Prostate gland (tissue), 2 donors: Measurements from ENCODE around the gene TXLNG. TPM values are rescaled to one million over a fixed set of nuclear protein-coding genes. Genes with fewer than 3 reads are reported as not detected.
"Not testable (repeated sequence)": the region's sequence is repeated elsewhere in the genome, so short reads cannot be mapped to it uniquely, and the experiment has no call there.

Source experiments
- DNase-seq: peaks from one replicate; pipeline ENCODE4 v3.0.0-alpha.2; 2019; ENCODE audit warnings: low spot score
- H3K27ac ChIP-seq, 2 donors: fragments of 200-600 bp; sonication (generic); 2 replicates each; pipeline ENCODE4 v1.5.1; 2017 to 2019
- H3K27me3 ChIP-seq: fragments of 200-600 bp; sonication (generic); replicated peaks from 2 replicates; pipeline ENCODE4 v1.5.1; 2019; ENCODE audit not compliant: insufficient read depth
- H3K36me3 ChIP-seq, 2 donors: fragments of 200-600 bp; sonication (generic); 1 replicate in 1 of 2; 2 replicates in 1 of 2; pipeline versions ENCODE4 v1.5.1 to v1.8.1; 2017 to 2019
- H3K4me1 ChIP-seq: fragments of 200-600 bp; sonication (generic); replicated peaks from 2 replicates; pipeline ENCODE4 v1.5.1; 2019
- H3K4me3 ChIP-seq, 2 donors: fragments of 200-600 bp; sonication (generic); 2 replicates each; pipeline ENCODE4 v1.5.1; 2017 to 2019
- H3K9me3 ChIP-seq: fragments of 200-600 bp; sonication (generic); 2 replicates; pipeline ENCODE4 v1.5.1; 2017
- CTCF ChIP-seq, 4 experiments: fragments of 200-600 bp in 2 of 4; fragments of 450-650 bp in 2 of 4; sonication (generic) in 2 of 4; IDR thresholded peaks; 1 replicate in 3 of 4; 2 replicates in 1 of 4; pipeline ENCODE4 v1.5.1; 2016 to 2019; ENCODE audit warnings: antibody characterized with exemption in 4 of 4, mild to moderate bottlenecking in 2 of 4, moderate library complexity in 2 of 4
- POLR2A ChIP-seq: fragments of 450-650 bp; IDR thresholded peaks from one replicate; pipeline ENCODE4 v1.6.1; 2016; ENCODE audit warnings: antibody characterized with exemption, mild to moderate bottlenecking
- POLR2AphosphoS5 ChIP-seq: sonication (generic); formaldehyde crosslinking; IDR thresholded peaks from one replicate; pipeline ENCODE4 v1.6.1; 2017; ENCODE audit warnings: antibody characterized with exemption
- WGBS: methylation state at CpG from one replicate; pipeline ENCODE4 v1.1.5; 2018; 5-methylcytosine and 5-hydroxymethylcytosine counted together
- intact Hi-C: fragments of 100-400 bp; cut with DNase I; formaldehyde crosslinking; loops from one replicate; pipeline ENCODE4 v1.14.2; 2022
- total RNA-seq, 2 donors: library from RNA; depleted of rRNA; stranded (reverse); fragments of >200 nt; gene quantifications; one replicate each; pipeline ENCODE4 v1.1.0, GENCODE V29; 2016

The TXLNG gene
- total RNA-seq, 2 donors from 2014 or later, result 8.6 to 12.8 TPM

- Histone ChIP-seq H3K4me3 (no peak overlapping the region), H3K36me3 (no peaks in the 10 kb centered on the region), H3K27ac (no peak overlapping the region), H3K27me3 (no peaks in the 10 kb centered on the region), H3K4me1 (no peaks in the 10 kb centered on the region), H3K9me3 (no peaks in the 10 kb centered on the region)
- WGBS, result 60% methylated on average over 16 of the region's 16 CpGs
- intact Hi-C loops, result no loop called here
- TF ChIP-seq CTCF (IDR thresholded peaks at IDR 0.05) (no peak), POLR2AphosphoS5 (no peak), POLR2A (no peak)
- DNase-seq, result no peak
These were observed 14.5 kb upstream of the TXLNG start for GRCh38 chrX:16771483-16772398.

- TF ChIP-seq POLR2AphosphoS5 (no peak), POLR2A (no peak), CTCF (IDR thresholded peaks at IDR 0.05) (no peak)
- 97% methylated on average over 6 of the region's 6 CpGs for WGBS
- H3K27me3 ChIP-seq, result no peaks in the 10 kb centered on the region
- H3K9me3 ChIP-seq, result no peaks in the 10 kb centered on the region
- H3K4me3 ChIP-seq, result no peak overlapping the region
- DNase-seq, result no peak
- no peaks in the 10 kb centered on the region for H3K4me1 ChIP-seq
- no peaks in the 10 kb centered on the region for H3K36me3 ChIP-seq
- H3K27ac ChIP-seq, result no peak overlapping the region
- intact Hi-C loops, result no loop called here
These were observed 13.8 kb upstream of the TXLNG start for GRCh38 chrX:16772460-16772859.

- TF ChIP-seq POLR2AphosphoS5 (no peak), POLR2A (no peak), CTCF (IDR thresholded peaks at IDR 0.05) (no peak)
- H3K27me3 ChIP-seq, result no peaks in the 10 kb centered on the region
- H3K4me3 ChIP-seq, result no peak overlapping the region
- DNase-seq, result no peak
- intact Hi-C loops, result no loop called here
- WGBS, result 94% methylated on average over 2 of the region's 2 CpGs
- no peaks in the 10 kb centered on the region for H3K36me3 ChIP-seq
- no peaks in the 10 kb centered on the region for H3K9me3 ChIP-seq
- H3K27ac ChIP-seq, result no peak overlapping the region
- H3K4me1 ChIP-seq, result no peaks in the 10 kb centered on the region
These were observed 11.5 kb upstream of the TXLNG start for GRCh38 chrX:16774746-16775145.

- intact Hi-C loops, result no loop called here
- Histone ChIP-seq H3K36me3 (no peaks in the 10 kb centered on the region), H3K27ac (no peak overlapping the region), H3K27me3 (no peaks in the 10 kb centered on the region), H3K4me3 (no peak overlapping the region), H3K4me1 (no peaks in the 10 kb centered on the region), H3K9me3 (no peaks in the 10 kb centered on the region)
- no peak for DNase-seq
- no peak for TF ChIP-seq CTCF (IDR thresholded peaks at IDR 0.05)
- no peak for TF ChIP-seq POLR2A
- TF ChIP-seq POLR2AphosphoS5, result no peak
These were observed 7.7 kb upstream of the TXLNG start for GRCh38 chrX:16778545-16778944.

- TF ChIP-seq CTCF (IDR thresholded peaks at IDR 0.05), result no peak
- TF ChIP-seq POLR2AphosphoS5, result no peak
- no peak for TF ChIP-seq POLR2A
- Histone ChIP-seq H3K27ac (no peak overlapping the region), H3K4me1 (no peaks in the 10 kb centered on the region), H3K27me3 (no peaks in the 10 kb centered on the region), H3K36me3 (no peaks in the 10 kb centered on the region), H3K9me3 (no peaks in the 10 kb centered on the region), H3K4me3 (no peak overlapping the region)
- intact Hi-C loops, result no loop called here
- no peak for DNase-seq
These were observed 7.3 kb upstream of the TXLNG start for GRCh38 chrX:16778993-16779392.

- H3K9me3 ChIP-seq, DNase-seq, H3K27me3 ChIP-seq, H3K4me1 ChIP-seq, intact Hi-C loops, H3K4me3 ChIP-seq, H3K36me3 ChIP-seq, H3K27ac ChIP-seq: not testable (repeated sequence)
- WGBS, result 69% methylated on average over 2 of the region's 2 CpGs
These were observed 6.5 kb upstream of the TXLNG start for GRCh38 chrX:16779815-16780214.
